T-helper 17 cell (primary cell): Measurements from ENCODE around the gene TXN. TPM values are rescaled to one million over a fixed set of nuclear protein-coding genes. Genes with fewer than 3 reads are reported as not detected.

Source experiments
- ATAC-seq: fragments of 150-1000 bp; cut with Tn5 transposase; 2 replicates; pipeline ENCODE4 v1.10.0; 2021; ENCODE audit warnings: mild to moderate bottlenecking, moderate library complexity
- DNase-seq, 3 donors: peaks; one replicate each; pipeline versions ENCODE4 v3.0.0 to v3.0.0-alpha.2; 2020 to 2021
- H3K9me3 ChIP-seq: one replicate; pipeline ENCODE4 v1.7.0; 2013; ENCODE audit warnings: low read length, mild to moderate bottlenecking; ENCODE audit not compliant: control insufficient read depth, poor library complexity, severe bottlenecking
- H3K27ac Mint-ChIP-seq: one replicate; pipeline ENCODE4 v1.8.0; 2022; ENCODE audit warnings: mild to moderate bottlenecking, moderate library complexity, mixed read lengths
- H3K27me3 Mint-ChIP-seq: one replicate; pipeline ENCODE4 v1.8.0; 2022; ENCODE audit warnings: mixed read lengths
- H3K36me3 Mint-ChIP-seq: one replicate; pipeline ENCODE4 v1.8.0; 2022; ENCODE audit warnings: low read depth, mixed read lengths
- H3K4me1 Mint-ChIP-seq: one replicate; pipeline ENCODE4 v1.8.0; 2022; ENCODE audit warnings: mild to moderate bottlenecking, mixed read lengths
- H3K4me3 Mint-ChIP-seq: one replicate; pipeline ENCODE4 v1.8.0; 2022; ENCODE audit warnings: mild to moderate bottlenecking, moderate library complexity, mixed read lengths
- total RNA-seq, 4 donors: library from RNA in 2 of 4; stranded (reverse) in 2 of 4; gene quantifications; one replicate each; pipeline ENCODE4 v1.2.3 and lab custom pipeline; 2022 to 2026

Gene TXN
- total RNA-seq (100 to 1,000 TPM in 1 of 2 donors, 10 to 100 TPM in 1; 55.4 to 102 TPM), total RNA-seq (lab: John Stamatoyannopoulos, UW) (33.9 to 163 reads per million in 2 donors)

- H3K9me3 ChIP-seq = no peaks in the 10 kb centered on the region
- Mint-ChIP-seq H3K27ac (peak within 1 kb of the TSS; percentile 94), H3K27me3 (no peaks in the 10 kb centered on the region), H3K4me3 (peak within 1 kb of the TSS; percentile 97), H3K4me1 (peaks cover 44% of the 10 kb centered on the region), H3K36me3 (peaks cover 2% of the 10 kb centered on the region)
- peak; percentile 69 to 80 (median 78) for DNase-seq
- ATAC-seq = peak; percentile 82
Measured at GRCh38 chr9:110256380-110257096, at the start of gene TXN. Gene TXN, minus strand, starts transcription at chr9:110256507. Its CDS starts 72 bp downstream, at chr9:110256435.

- ATAC-seq = no peak
Measured at GRCh38 chr9:110303133-110303532, 46.8 kb upstream of the TXN start.

GRCh38 chr9:110298043-110298605 is 41.8 kb upstream of the TXN start:
- Mint-ChIP-seq H3K4me3 (no peak overlapping the region), H3K36me3 (peaks cover 2% of the 10 kb centered on the region), H3K27me3 (peaks cover 40% of the 10 kb centered on the region), H3K27ac (no peak overlapping the region), H3K4me1 (no peaks in the 10 kb centered on the region)
- ATAC-seq (no peak), DNase-seq (no peak)
- no peaks in the 10 kb centered on the region for H3K9me3 ChIP-seq

More at GRCh38 chr9:110303133-110303532, 46.8 kb upstream of the TXN start:
- no peaks in the 10 kb centered on the region for H3K4me1 Mint-ChIP-seq
- no peak for DNase-seq
- H3K27ac Mint-ChIP-seq = no peak overlapping the region
- H3K4me3 Mint-ChIP-seq = no peak overlapping the region
- H3K9me3 ChIP-seq = no peaks in the 10 kb centered on the region
- peaks cover 2% of the 10 kb centered on the region for H3K36me3 Mint-ChIP-seq
- peaks cover 43% of the 10 kb centered on the region for H3K27me3 Mint-ChIP-seq

GRCh38 chr9:110293248-110293647 is 36.9 kb upstream of the TXN start:
- H3K9me3 ChIP-seq = no peaks in the 10 kb centered on the region
- ATAC-seq = no peak
- no peaks in the 10 kb centered on the region for H3K4me1 Mint-ChIP-seq
- no peak for DNase-seq
- peaks cover 16% of the 10 kb centered on the region for H3K27me3 Mint-ChIP-seq
- no peaks in the 10 kb centered on the region for H3K36me3 Mint-ChIP-seq
- no peak overlapping the region for H3K4me3 Mint-ChIP-seq
- H3K27ac Mint-ChIP-seq = no peak overlapping the region

GRCh38 chr9:110291921-110292557 is 35.7 kb upstream of the TXN start:
- Mint-ChIP-seq H3K4me1 (no peaks in the 10 kb centered on the region), H3K4me3 (no peak overlapping the region), H3K27me3 (peaks cover 12% of the 10 kb centered on the region), H3K27ac (no peak overlapping the region), H3K36me3 (no peaks in the 10 kb centered on the region)
- DNase-seq (no peak), ATAC-seq (no peak)
- no peaks in the 10 kb centered on the region for H3K9me3 ChIP-seq

GRCh38 chr9:110290001-110290400 is 33.7 kb upstream of the TXN start:
- DNase-seq (no peak), ATAC-seq (no peak)
- peaks cover 5% of the 10 kb centered on the region for H3K27me3 Mint-ChIP-seq
- no peak overlapping the region for H3K27ac Mint-ChIP-seq
- H3K36me3 Mint-ChIP-seq = peaks cover 2% of the 10 kb centered on the region
- no peaks in the 10 kb centered on the region for H3K4me1 Mint-ChIP-seq
- H3K9me3 ChIP-seq = no peaks in the 10 kb centered on the region
- no peak overlapping the region for H3K4me3 Mint-ChIP-seq

GRCh38 chr9:110288503-110288902 is 32.2 kb upstream of the TXN start:
- Mint-ChIP-seq H3K36me3 (peaks cover 2% of the 10 kb centered on the region), H3K27ac (no peak overlapping the region), H3K27me3 (peaks cover 13% of the 10 kb centered on the region), H3K4me1 (no peaks in the 10 kb centered on the region), H3K4me3 (no peak overlapping the region)
- H3K9me3 ChIP-seq = no peaks in the 10 kb centered on the region
- ATAC-seq (no peak), DNase-seq (no peak)

- H3K36me3 Mint-ChIP-seq = peaks cover 2% of the 10 kb centered on the region
- H3K4me3 Mint-ChIP-seq = no peak overlapping the region
- H3K27me3 Mint-ChIP-seq = peaks cover 20% of the 10 kb centered on the region
- H3K27ac Mint-ChIP-seq = no peak overlapping the region
- DNase-seq (no peak), ATAC-seq (no peak)
- no peaks in the 10 kb centered on the region for H3K4me1 Mint-ChIP-seq
- no peaks in the 10 kb centered on the region for H3K9me3 ChIP-seq
Measured at GRCh38 chr9:110287289-110287680, 31.0 kb upstream of the TXN start.

GRCh38 chr9:110284211-110284844 is 28.0 kb upstream of the TXN start:
- no peak overlapping the region for H3K4me3 Mint-ChIP-seq
- DNase-seq (no peak), ATAC-seq (no peak)
- peaks cover 37% of the 10 kb centered on the region for H3K27me3 Mint-ChIP-seq
- H3K4me1 Mint-ChIP-seq = no peaks in the 10 kb centered on the region
- H3K9me3 ChIP-seq = no peaks in the 10 kb centered on the region
- H3K27ac Mint-ChIP-seq = no peak overlapping the region
- peaks cover 2% of the 10 kb centered on the region for H3K36me3 Mint-ChIP-seq

GRCh38 chr9:110283751-110284150 is 27.4 kb upstream of the TXN start:
- no peak for ATAC-seq
- no peaks in the 10 kb centered on the region for H3K9me3 ChIP-seq
- no peak for DNase-seq
- H3K36me3 Mint-ChIP-seq = peaks cover 2% of the 10 kb centered on the region
- no peak overlapping the region for H3K27ac Mint-ChIP-seq
- peaks cover 41% of the 10 kb centered on the region for H3K27me3 Mint-ChIP-seq
- H3K4me3 Mint-ChIP-seq = no peak overlapping the region
- H3K4me1 Mint-ChIP-seq = no peaks in the 10 kb centered on the region

GRCh38 chr9:110282739-110283081 is 26.4 kb upstream of the TXN start:
- peaks cover 41% of the 10 kb centered on the region for H3K27me3 Mint-ChIP-seq

GRCh38 chr9:110282018-110282738 is 25.9 kb upstream of the TXN start:
- H3K27ac Mint-ChIP-seq = no peak overlapping the region
- peaks cover 2% of the 10 kb centered on the region for H3K36me3 Mint-ChIP-seq
- no peaks in the 10 kb centered on the region for H3K4me1 Mint-ChIP-seq
- peaks cover 41% of the 10 kb centered on the region for H3K27me3 Mint-ChIP-seq
- H3K9me3 ChIP-seq = no peaks in the 10 kb centered on the region
- DNase-seq = no peak
- H3K4me3 Mint-ChIP-seq = no peak overlapping the region
- no peak for ATAC-seq

More at GRCh38 chr9:110282739-110283081, 26.4 kb upstream of the TXN start:
- H3K4me3 Mint-ChIP-seq = no peak overlapping the region
- H3K36me3 Mint-ChIP-seq = peaks cover 2% of the 10 kb centered on the region
- ATAC-seq (no peak), DNase-seq (no peak)
- H3K27ac Mint-ChIP-seq = no peak overlapping the region
- no peaks in the 10 kb centered on the region for H3K9me3 ChIP-seq
- H3K4me1 Mint-ChIP-seq = no peaks in the 10 kb centered on the region
